Keratinocyte (primary cell): Measurements from ENCODE around the gene SCN8A. TPM values are rescaled to one million over a fixed set of nuclear protein-coding genes. Genes with fewer than 3 reads are reported as not detected.

Source experiments
- DNase-seq: peaks from one replicate; pipeline ENCODE4 v3.0.0-alpha.2; 2011; ENCODE audit warnings: low read depth, missing footprints, low spot score
- FAIRE-seq: peaks from 2 replicates; lab custom pipeline; 2011; peaks lifted over from hg19 to GRCh38; lab: Jason Lieb, UNC
- H2AFZ ChIP-seq: 2 replicates; pipeline ENCODE4 v1.6.0; 2012; ENCODE audit warnings: low read length, control low read depth, inconsistent platforms; ENCODE audit not compliant: control insufficient read depth
- H3K27ac ChIP-seq: 2 replicates; pipeline ENCODE4 v1.5.1; 2011; ENCODE audit warnings: low read length; ENCODE audit not compliant: control insufficient read depth, insufficient read depth
- H3K27me3 ChIP-seq: 3 replicates; pipeline ENCODE4 v1.6.0; 2011; ENCODE audit warnings: low read length; ENCODE audit not compliant: control insufficient read depth, insufficient read depth; ENCODE audit errors: extremely low read depth
- H3K36me3 ChIP-seq, 2 experiments: 2 replicates in 1 of 2; 3 replicates in 1 of 2; pipeline ENCODE4 v1.5.1; 2011; ENCODE audit warnings: low read length in 2 of 2, mild to moderate bottlenecking in 1 of 2; ENCODE audit not compliant: control insufficient read depth in 2 of 2, insufficient read depth in 2 of 2; ENCODE audit errors: extremely low read depth in 1 of 2
- H3K4me1 ChIP-seq: 3 replicates; pipeline ENCODE4 v1.5.1; 2011; ENCODE audit warnings: low read length; ENCODE audit not compliant: control insufficient read depth, insufficient read depth; ENCODE audit errors: extremely low read depth
- H3K4me2 ChIP-seq: 3 replicates; pipeline ENCODE4 v1.6.0; 2011; ENCODE audit warnings: low read depth, low read length; ENCODE audit not compliant: control insufficient read depth, insufficient read depth; ENCODE audit errors: extremely low read depth
- H3K4me3 ChIP-seq, 3 experiments: fragments of 200-600 bp in 1 of 3; sonication (generic) in 1 of 3; 2 replicates in 2 of 3; 3 replicates in 1 of 3; pipeline ENCODE4 v1.5.1; 2011 to 2016; ENCODE audit warnings: low read length in 3 of 3, mild to moderate bottlenecking in 3 of 3, control low read depth in 2 of 3, inconsistent platforms in 1 of 3, low read depth in 1 of 3, mixed read lengths in 1 of 3, mixed run types in 1 of 3, moderate library complexity in 1 of 3; ENCODE audit not compliant: control insufficient read depth in 2 of 3, insufficient read depth in 2 of 3; ENCODE audit errors: extremely low read depth in 1 of 3
- H3K79me2 ChIP-seq: 2 replicates; pipeline ENCODE4 v1.6.0; 2012; ENCODE audit warnings: low read length; ENCODE audit not compliant: control insufficient read depth, insufficient read depth
- H3K9ac ChIP-seq: 3 replicates; pipeline ENCODE4 v1.6.0; 2011; ENCODE audit warnings: low read length; ENCODE audit not compliant: control insufficient read depth, insufficient read depth; ENCODE audit errors: extremely low read depth
- H3K9me1 ChIP-seq: 3 replicates; pipeline ENCODE4 v1.6.0; 2011; ENCODE audit warnings: low read length; ENCODE audit not compliant: control insufficient read depth, insufficient read depth; ENCODE audit errors: extremely low read depth
- H3K9me3 ChIP-seq: 2 replicates; pipeline ENCODE4 v1.5.1; 2012; ENCODE audit warnings: low read depth, low read length; ENCODE audit not compliant: control insufficient read depth
- H4K20me1 ChIP-seq: 3 replicates; pipeline ENCODE4 v1.6.0; 2011; ENCODE audit warnings: low read length; ENCODE audit not compliant: control insufficient read depth, insufficient read depth; ENCODE audit errors: extremely low read depth
- CTCF ChIP-seq, 3 experiments: IDR thresholded peaks in 1 of 3; conservative IDR thresholded peaks in 1 of 3; optimal IDR thresholded peaks in 1 of 3; 2 replicates in 2 of 3; 3 replicates in 1 of 3; pipeline versions ENCODE3 to v1.5.1; 2011; ENCODE audit warnings: low read length in 3 of 3, mild to moderate bottlenecking in 3 of 3, moderate library complexity in 2 of 3, control low read depth in 1 of 3, inconsistent platforms in 1 of 3; ENCODE audit not compliant: insufficient read depth in 2 of 3; ENCODE audit errors: extremely low read depth in 1 of 3
- EZH2 ChIP-seq: IDR thresholded peaks from one replicate; pipeline ENCODE4 v1.6.1; 2012; ENCODE audit warnings: inconsistent platforms, mild to moderate bottlenecking, low read length, moderate library complexity
- dilution Hi-C: fragments of 300-500 bp; cut with MboI; formaldehyde crosslinking; loops from one replicate; pipeline ENCODE4 v1.7.0; 2020; ENCODE audit warnings: low sequenced_read_pairs; ENCODE audit not compliant: extremely low pct_ligation_motif_present
- polyA plus RNA-seq, 5 experiments: library from polyadenylated mRNA; depleted of rRNA in 3 of 5; stranded (reverse) in 3 of 5; stranded (forward) in 1 of 5; unstranded in 1 of 5; fragments of >200 nt; gene quantifications; 1 replicate in 1 of 5; 2 replicates in 3 of 5; 3 replicates in 1 of 5; pipeline versions ENCODE4 v1.2.1 to v1.2.3, GENCODE V29; 2011 to 2012; ENCODE audit warnings: missing spikeins in 2 of 5, low read depth in 1 of 5, low replicate concordance in 1 of 5

The SCN8A gene
- polyA plus RNA-seq, 1 donor (not counting 4 experiments of a cell fraction or from before 2014, with no cell fraction given): 1.1 TPM

- no peak overlapping the region for H3K4me2 ChIP-seq
- H3K9ac ChIP-seq: no peak overlapping the region
- H4K20me1 ChIP-seq: no peaks in the 10 kb centered on the region
- H3K27me3 ChIP-seq: peaks cover 21% of the 10 kb centered on the region
- H3K4me3 ChIP-seq: no peak overlapping the region
- no peak for FAIRE-seq
- no peaks in the 10 kb centered on the region for H3K36me3 ChIP-seq
- no peaks in the 10 kb centered on the region for H3K9me3 ChIP-seq
- TF ChIP-seq CTCF (optimal IDR thresholded peaks at IDR 0.05 in 1 of 3, IDR thresholded peaks at IDR 0.05 in 1 of 3, conservative IDR thresholded peaks at IDR 0.05 in 1 of 3; ENCODE audit: extremely low read depth in 1 of 3, insufficient read depth in 2 of 3, low read length in 3 of 3) (no peak), EZH2 (no peak)
- no peak overlapping the region for H2AFZ ChIP-seq
- no peaks in the 10 kb centered on the region for H3K9me1 ChIP-seq
- H3K27ac ChIP-seq: no peak overlapping the region
- DNase-seq: no peak
- H3K4me1 ChIP-seq: no peaks in the 10 kb centered on the region
- no peaks in the 10 kb centered on the region for H3K79me2 ChIP-seq
- dilution Hi-C loops: no loop called here
Measured at GRCh38 chr12:51811203-51812202, 220.5 kb downstream of the SCN8A start.

GRCh38 chr12:51812871-51813270 is 221.8 kb downstream of the SCN8A start:
- Histone ChIP-seq H4K20me1 (no peaks in the 10 kb centered on the region), H3K79me2 (no peaks in the 10 kb centered on the region), H3K4me3 (no peak overlapping the region), H3K27ac (no peak overlapping the region), H3K27me3 (peaks cover 21% of the 10 kb centered on the region), H3K4me2 (no peak overlapping the region), H3K36me3 (no peaks in the 10 kb centered on the region), H2AFZ (no peak overlapping the region), H3K9me1 (no peaks in the 10 kb centered on the region), H3K4me1 (no peaks in the 10 kb centered on the region), H3K9me3 (no peaks in the 10 kb centered on the region), H3K9ac (no peak overlapping the region)
- TF ChIP-seq CTCF (optimal IDR thresholded peaks at IDR 0.05 in 1 of 3, IDR thresholded peaks at IDR 0.05 in 1 of 3, conservative IDR thresholded peaks at IDR 0.05 in 1 of 3; ENCODE audit: extremely low read depth in 1 of 3, insufficient read depth in 2 of 3, low read length in 3 of 3): no peak
- TF ChIP-seq EZH2: no peak
- DNase-seq (no peak), FAIRE-seq (no peak)
- dilution Hi-C loops: no loop called here
